Esophagus squamous epithelium (tissue), 4 donors: Measurements from ENCODE around the gene ISCU.
"Not testable (repeated sequence)": the region's sequence is repeated elsewhere in the genome, so short reads cannot be mapped to it uniquely, and the experiment has no call there.

Source experiments
- POLR2A ChIP-seq, 4 donors: fragments of 450-650 bp; IDR thresholded peaks; one replicate each; pipeline ENCODE4 v1.6.1; 2017; ENCODE audit warnings: antibody characterized with exemption in 4 of 4, mild to moderate bottlenecking in 4 of 4, moderate library complexity in 3 of 4
- TF ChIP-seq, protein P1 (sequence below), 6 experiments: fragments of 450-650 bp in 4 of 6; fragments of 200-600 bp in 2 of 6; sonication (generic) in 2 of 6; IDR thresholded peaks; one replicate each; pipeline ENCODE4 v1.5.1; 2016 to 2019; ENCODE audit warnings: antibody characterized with exemption in 6 of 6, mild to moderate bottlenecking in 4 of 6, moderate library complexity in 4 of 6

DNA sequence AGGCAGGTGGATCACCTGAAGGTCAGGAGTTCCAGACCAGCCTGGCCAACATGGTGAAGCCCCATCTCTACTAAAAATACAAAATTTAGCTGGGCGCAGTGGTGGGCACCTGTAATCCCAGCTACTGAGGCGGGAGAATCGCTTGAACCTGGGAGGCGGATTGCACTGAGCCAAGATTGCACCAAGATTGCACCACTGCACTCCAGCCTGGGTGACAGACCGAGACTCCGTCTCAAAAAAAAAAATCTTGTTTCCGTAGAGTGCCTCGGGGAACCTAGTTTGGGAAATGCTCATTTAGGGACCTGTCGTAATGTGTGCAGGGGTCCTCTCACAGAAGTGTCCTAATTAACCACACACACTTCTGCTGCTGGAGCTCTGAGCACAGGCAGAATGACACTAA, 28.1 kb downstream of the ISCU start:
- TF ChIP-seq, protein P1, sequence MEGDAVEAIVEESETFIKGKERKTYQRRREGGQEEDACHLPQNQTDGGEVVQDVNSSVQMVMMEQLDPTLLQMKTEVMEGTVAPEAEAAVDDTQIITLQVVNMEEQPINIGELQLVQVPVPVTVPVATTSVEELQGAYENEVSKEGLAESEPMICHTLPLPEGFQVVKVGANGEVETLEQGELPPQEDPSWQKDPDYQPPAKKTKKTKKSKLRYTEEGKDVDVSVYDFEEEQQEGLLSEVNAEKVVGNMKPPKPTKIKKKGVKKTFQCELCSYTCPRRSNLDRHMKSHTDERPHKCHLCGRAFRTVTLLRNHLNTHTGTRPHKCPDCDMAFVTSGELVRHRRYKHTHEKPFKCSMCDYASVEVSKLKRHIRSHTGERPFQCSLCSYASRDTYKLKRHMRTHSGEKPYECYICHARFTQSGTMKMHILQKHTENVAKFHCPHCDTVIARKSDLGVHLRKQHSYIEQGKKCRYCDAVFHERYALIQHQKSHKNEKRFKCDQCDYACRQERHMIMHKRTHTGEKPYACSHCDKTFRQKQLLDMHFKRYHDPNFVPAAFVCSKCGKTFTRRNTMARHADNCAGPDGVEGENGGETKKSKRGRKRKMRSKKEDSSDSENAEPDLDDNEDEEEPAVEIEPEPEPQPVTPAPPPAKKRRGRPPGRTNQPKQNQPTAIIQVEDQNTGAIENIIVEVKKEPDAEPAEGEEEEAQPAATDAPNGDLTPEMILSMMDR (IDR thresholded peaks at IDR 0.05) = not testable (repeated sequence)
- not testable (repeated sequence) for TF ChIP-seq POLR2A (IDR thresholded peaks at IDR 0.05)
